ENCODE results near the gene EDC3.
A peak's percentile ranks its signal among the peaks of the same experiment; 100 is the strongest.

EDC3 gene

GRCh38 chr15:74725845-74726773 lies 30.3 kb upstream of the EDC3 start:
- H3K4me1 ChIP-seq (ENCODE audit: control insufficient read depth, insufficient read depth, low read length) = peaks cover 12% of the 10 kb centered on the region; the same call in 1 of the 2 replicates
- peaks cover 5% of the 10 kb centered on the region; the same call in 1 of the 2 replicates for H3K9me3 ChIP-seq (ENCODE audit: control insufficient read depth, insufficient read depth, low read depth, low read length)
- no peaks in the 10 kb centered on the region for H3K36me3 ChIP-seq (ENCODE audit: control insufficient read depth, insufficient read depth, low read length)
- no peak overlapping the region for H3K27ac ChIP-seq (ENCODE audit: low read depth, low read length)
- peak overlapping the region; percentile 81 for H3K4me3 ChIP-seq (ENCODE audit: low read depth, low read length)
- peaks cover 55% of the 10 kb centered on the region for H3K27me3 ChIP-seq (ENCODE audit: control insufficient read depth, insufficient read depth, low read length)
- peak overlapping the region; percentile 71 for H3K9ac ChIP-seq (ENCODE audit: low read length)

GRCh38 chr15:74725225-74725774 lies 29.5 kb upstream of the EDC3 start, which contains the start of gene CYP1A1:
Gene CYP1A1 (minus strand): TSS chr15:74725528. CDS start chr15:74723097, 2,431 bp downstream.
- peak within 1 kb of the TSS; percentile 81 for H3K4me3 ChIP-seq (ENCODE audit: low read depth, low read length)
- H3K9me3 ChIP-seq (ENCODE audit: control insufficient read depth, insufficient read depth, low read depth, low read length) = peaks cover 5% of the 10 kb centered on the region; the same call in 1 of the 2 replicates
- H3K36me3 ChIP-seq (ENCODE audit: control insufficient read depth, insufficient read depth, low read length) = no peaks in the 10 kb centered on the region
- no peak within 1 kb of the TSS for H3K27ac ChIP-seq (ENCODE audit: low read depth, low read length)
- peaks cover 51% of the 10 kb centered on the region for H3K27me3 ChIP-seq (ENCODE audit: control insufficient read depth, insufficient read depth, low read length)
- H3K4me1 ChIP-seq (ENCODE audit: control insufficient read depth, insufficient read depth, low read length) = peaks cover 12% of the 10 kb centered on the region; the same call in 1 of the 2 replicates
- peak within 1 kb of the TSS; percentile 71 for H3K9ac ChIP-seq (ENCODE audit: low read length)

GRCh38 chr15:74724570-74725224 lies 28.9 kb upstream of the EDC3 start:
- Histone ChIP-seq H3K27me3 (ENCODE audit: control insufficient read depth, insufficient read depth, low read length) (peaks cover 49% of the 10 kb centered on the region), H3K4me3 (ENCODE audit: low read depth, low read length) (no peak overlapping the region), H3K4me1 (ENCODE audit: control insufficient read depth, insufficient read depth, low read length) (peaks cover 12% of the 10 kb centered on the region; the same call in 1 of the 2 replicates), H3K27ac (ENCODE audit: low read depth, low read length) (no peak overlapping the region), H3K36me3 (ENCODE audit: control insufficient read depth, insufficient read depth, low read length) (no peaks in the 10 kb centered on the region), H3K9ac (ENCODE audit: low read length) (no peak overlapping the region), H3K9me3 (ENCODE audit: control insufficient read depth, insufficient read depth, low read depth, low read length) (peaks cover 5% of the 10 kb centered on the region; the same call in 1 of the 2 replicates)

GRCh38 chr15:74723754-74724334 lies 28.0 kb upstream of the EDC3 start:
- Histone ChIP-seq H3K4me3 (ENCODE audit: low read depth, low read length) (no peak overlapping the region), H3K9ac (ENCODE audit: low read length) (no peak overlapping the region), H3K9me3 (ENCODE audit: control insufficient read depth, insufficient read depth, low read depth, low read length) (peaks cover 5% of the 10 kb centered on the region; the same call in 1 of the 2 replicates), H3K27me3 (ENCODE audit: control insufficient read depth, insufficient read depth, low read length) (peaks cover 49% of the 10 kb centered on the region), H3K36me3 (ENCODE audit: control insufficient read depth, insufficient read depth, low read length) (no peaks in the 10 kb centered on the region), H3K4me1 (ENCODE audit: control insufficient read depth, insufficient read depth, low read length) (peaks cover 12% of the 10 kb centered on the region; the same call in 1 of the 2 replicates), H3K27ac (ENCODE audit: low read depth, low read length) (no peak overlapping the region)

- H3K36me3 ChIP-seq (ENCODE audit: control insufficient read depth, insufficient read depth, low read length) = no peaks in the 10 kb centered on the region
- H3K27ac ChIP-seq (ENCODE audit: low read depth, low read length) = no peak overlapping the region
- H3K27me3 ChIP-seq (ENCODE audit: control insufficient read depth, insufficient read depth, low read length) = peaks cover 49% of the 10 kb centered on the region
- no peak overlapping the region for H3K9ac ChIP-seq (ENCODE audit: low read length)
- no peak overlapping the region for H3K4me3 ChIP-seq (ENCODE audit: low read depth, low read length)
- peaks cover 5% of the 10 kb centered on the region; the same call in 1 of the 2 replicates for H3K9me3 ChIP-seq (ENCODE audit: control insufficient read depth, insufficient read depth, low read depth, low read length)
- peaks cover 12% of the 10 kb centered on the region; the same call in 1 of the 2 replicates for H3K4me1 ChIP-seq (ENCODE audit: control insufficient read depth, insufficient read depth, low read length)
Observed at GRCh38 chr15:74723187-74723586, 27.4 kb upstream of the EDC3 start.

- Histone ChIP-seq H3K9me3 (ENCODE audit: control insufficient read depth, insufficient read depth, low read depth, low read length) (no peaks in the 10 kb centered on the region), H3K9ac (ENCODE audit: low read length) (no peak overlapping the region), H3K4me1 (ENCODE audit: control insufficient read depth, insufficient read depth, low read length) (peaks cover 12% of the 10 kb centered on the region; the same call in 1 of the 2 replicates), H3K27ac (ENCODE audit: low read depth, low read length) (no peak overlapping the region), H3K27me3 (ENCODE audit: control insufficient read depth, insufficient read depth, low read length) (peaks cover 46% of the 10 kb centered on the region), H3K4me3 (ENCODE audit: low read depth, low read length) (no peak overlapping the region), H3K36me3 (ENCODE audit: control insufficient read depth, insufficient read depth, low read length) (no peaks in the 10 kb centered on the region)
Observed at GRCh38 chr15:74722591-74722990, 26.8 kb upstream of the EDC3 start.

- no peaks in the 10 kb centered on the region for H3K36me3 ChIP-seq (ENCODE audit: control insufficient read depth, insufficient read depth, low read length)
- no peaks in the 10 kb centered on the region for H3K9me3 ChIP-seq (ENCODE audit: control insufficient read depth, insufficient read depth, low read depth, low read length)
- no peak overlapping the region for H3K4me3 ChIP-seq (ENCODE audit: low read depth, low read length)
- peaks cover 8% of the 10 kb centered on the region for H3K27me3 ChIP-seq (ENCODE audit: control insufficient read depth, insufficient read depth, low read length)
- no peak overlapping the region for H3K27ac ChIP-seq (ENCODE audit: low read depth, low read length)
- H3K9ac ChIP-seq (ENCODE audit: low read length) = no peak overlapping the region
- H3K4me1 ChIP-seq (ENCODE audit: control insufficient read depth, insufficient read depth, low read length) = no peaks in the 10 kb centered on the region
Observed at GRCh38 chr15:74716651-74717050, 20.8 kb upstream of the EDC3 start.

- H3K4me1 ChIP-seq (ENCODE audit: control insufficient read depth, insufficient read depth, low read length) = no peaks in the 10 kb centered on the region
- no peaks in the 10 kb centered on the region for H3K9me3 ChIP-seq (ENCODE audit: control insufficient read depth, insufficient read depth, low read depth, low read length)
- no peaks in the 10 kb centered on the region for H3K36me3 ChIP-seq (ENCODE audit: control insufficient read depth, insufficient read depth, low read length)
- no peak overlapping the region for H3K9ac ChIP-seq (ENCODE audit: low read length)
- peaks cover 16% of the 10 kb centered on the region for H3K27me3 ChIP-seq (ENCODE audit: control insufficient read depth, insufficient read depth, low read length)
- H3K4me3 ChIP-seq (ENCODE audit: low read depth, low read length) = no peak overlapping the region
- H3K27ac ChIP-seq (ENCODE audit: low read depth, low read length) = no peak overlapping the region
Observed at GRCh38 chr15:74712311-74712710, 16.5 kb upstream of the EDC3 start.

GRCh38 chr15:74710319-74711094 lies 14.7 kb upstream of the EDC3 start:
- no peak overlapping the region for H3K4me3 ChIP-seq (ENCODE audit: low read depth, low read length)
- H3K9ac ChIP-seq (ENCODE audit: low read length) = no peak overlapping the region
- H3K27me3 ChIP-seq (ENCODE audit: control insufficient read depth, insufficient read depth, low read length) = peaks cover 20% of the 10 kb centered on the region
- no peak overlapping the region for H3K27ac ChIP-seq (ENCODE audit: low read depth, low read length)
- no peaks in the 10 kb centered on the region for H3K4me1 ChIP-seq (ENCODE audit: control insufficient read depth, insufficient read depth, low read length)
- no peaks in the 10 kb centered on the region for H3K36me3 ChIP-seq (ENCODE audit: control insufficient read depth, insufficient read depth, low read length)
- no peaks in the 10 kb centered on the region for H3K9me3 ChIP-seq (ENCODE audit: control insufficient read depth, insufficient read depth, low read depth, low read length)

- Histone ChIP-seq H3K4me1 (ENCODE audit: control insufficient read depth, insufficient read depth, low read length) (no peaks in the 10 kb centered on the region), H3K27me3 (ENCODE audit: control insufficient read depth, insufficient read depth, low read length) (peaks cover 20% of the 10 kb centered on the region), H3K9ac (ENCODE audit: low read length) (no peak overlapping the region), H3K27ac (ENCODE audit: low read depth, low read length) (no peak overlapping the region), H3K9me3 (ENCODE audit: control insufficient read depth, insufficient read depth, low read depth, low read length) (no peaks in the 10 kb centered on the region), H3K36me3 (ENCODE audit: control insufficient read depth, insufficient read depth, low read length) (no peaks in the 10 kb centered on the region), H3K4me3 (ENCODE audit: low read depth, low read length) (no peak overlapping the region)
Observed at GRCh38 chr15:74709892-74710291, 14.1 kb upstream of the EDC3 start.

All from HUES6 (cell line).